ENCODE results near the gene MACROD2. TPM values are rescaled to one million over a fixed set of nuclear protein-coding genes. Genes with fewer than 3 reads are reported as not detected.

The MACROD2 gene
- total RNA-seq, 1 donor from 2014 or later: 0.23 TPM

- TF ChIP-seq CTCF (conservative IDR thresholded peaks at IDR 0.05; ENCODE audit: low read depth, low read length): no peak
- H3K4me3 ChIP-seq (ENCODE audit: low read depth, low read length): no peak overlapping the region
- no peak for DNase-seq (ENCODE audit: low read depth)
These were observed 961.2 kb downstream of the MACROD2 start for GRCh38 chr20:14956538-14956937.

GRCh38 chr20:14957402-14957801, 962.1 kb downstream of the MACROD2 start:
- TF ChIP-seq CTCF (conservative IDR thresholded peaks at IDR 0.05; ENCODE audit: low read depth, low read length): no peak
- no peak overlapping the region for H3K4me3 ChIP-seq (ENCODE audit: low read depth, low read length)
- DNase-seq (ENCODE audit: low read depth): no peak

- no peak for DNase-seq (ENCODE audit: low read depth)
- no peak for TF ChIP-seq CTCF (conservative IDR thresholded peaks at IDR 0.05; ENCODE audit: low read depth, low read length)
- no peak overlapping the region for H3K4me3 ChIP-seq (ENCODE audit: low read depth, low read length)
These were observed 963.3 kb downstream of the MACROD2 start for GRCh38 chr20:14958626-14959025.

- no peak for TF ChIP-seq CTCF (conservative IDR thresholded peaks at IDR 0.05; ENCODE audit: low read depth, low read length)
- H3K4me3 ChIP-seq (ENCODE audit: low read depth, low read length): no peak overlapping the region
- no peak for DNase-seq (ENCODE audit: low read depth)
These were observed 964.5 kb downstream of the MACROD2 start for GRCh38 chr20:14959506-14960475.

GRCh38 chr20:14960831-14961230, 965.5 kb downstream of the MACROD2 start:
- H3K4me3 ChIP-seq (ENCODE audit: low read depth, low read length): no peak overlapping the region
- TF ChIP-seq CTCF (conservative IDR thresholded peaks at IDR 0.05; ENCODE audit: low read depth, low read length): no peak
- DNase-seq (ENCODE audit: low read depth): no peak

GRCh38 chr20:14963262-14963663, 967.9 kb downstream of the MACROD2 start:
- no peak overlapping the region for H3K4me3 ChIP-seq (ENCODE audit: low read depth, low read length)
- TF ChIP-seq CTCF (conservative IDR thresholded peaks at IDR 0.05; ENCODE audit: low read depth, low read length): no peak
- DNase-seq (ENCODE audit: low read depth): no peak

- H3K4me3 ChIP-seq (ENCODE audit: low read depth, low read length): no peak overlapping the region
- DNase-seq (ENCODE audit: low read depth): no peak
These were observed 970.9 kb downstream of the MACROD2 start for GRCh38 chr20:14966203-14966602.

More at GRCh38 chr20:14966203-14966602, 970.9 kb downstream of the MACROD2 start:
- no peak for TF ChIP-seq CTCF (conservative IDR thresholded peaks at IDR 0.05; ENCODE audit: low read depth, low read length)

All from epithelial cell of proximal tubule (primary cell).